Chondrocyte (in vitro differentiated cells): Measurements from ENCODE around the gene GDF9. TPM values are rescaled to one million over a fixed set of nuclear protein-coding genes. Genes with fewer than 3 reads are reported as not detected.

Experiments
- DNase-seq: peaks from one replicate; pipeline ENCODE4 v3.0.0; 2021; ENCODE audit warnings: mixed read lengths, low spot score
- H3K27ac Mint-ChIP-seq: one replicate; pipeline ENCODE4 v1.8.0; 2021; ENCODE audit warnings: mild to moderate bottlenecking, moderate library complexity, mixed read lengths; ENCODE audit not compliant: unreplicated experiment
- H3K27me3 Mint-ChIP-seq: 2 replicates; pipeline ENCODE4 v1.8.0; 2021; ENCODE audit warnings: low read depth, mixed read lengths
- H3K36me3 Mint-ChIP-seq: 2 replicates; pipeline ENCODE4 v1.8.0; 2021; ENCODE audit warnings: low read depth, mixed read lengths
- H3K4me1 Mint-ChIP-seq: 2 replicates; pipeline ENCODE4 v1.8.0; 2021; ENCODE audit warnings: low read depth, mild to moderate bottlenecking, mixed read lengths
- H3K4me3 Mint-ChIP-seq: one replicate; pipeline ENCODE4 v1.8.0; 2021; ENCODE audit warnings: mild to moderate bottlenecking, moderate library complexity, mixed read lengths; ENCODE audit not compliant: unreplicated experiment
- H3K9me3 Mint-ChIP-seq: 2 replicates; pipeline ENCODE4 v1.8.0; 2021; ENCODE audit warnings: low read depth, mixed read lengths
- total RNA-seq: library from RNA; stranded (reverse); gene quantifications from 3 replicates; pipeline ENCODE4 v1.2.1, GENCODE V29; 2021
- TF ChIP-seq, protein P1 (sequence below): fragments of 200-600 bp; sonication (generic); IDR thresholded peaks from 2 replicates; pipeline ENCODE4 v1.5.0; 2021; ENCODE audit warnings: antibody characterized with exemption, mild to moderate bottlenecking, moderate library complexity

The GDF9 gene
- total RNA-seq, 1 donor from 2014 or later, result 0.30 TPM

DNA sequence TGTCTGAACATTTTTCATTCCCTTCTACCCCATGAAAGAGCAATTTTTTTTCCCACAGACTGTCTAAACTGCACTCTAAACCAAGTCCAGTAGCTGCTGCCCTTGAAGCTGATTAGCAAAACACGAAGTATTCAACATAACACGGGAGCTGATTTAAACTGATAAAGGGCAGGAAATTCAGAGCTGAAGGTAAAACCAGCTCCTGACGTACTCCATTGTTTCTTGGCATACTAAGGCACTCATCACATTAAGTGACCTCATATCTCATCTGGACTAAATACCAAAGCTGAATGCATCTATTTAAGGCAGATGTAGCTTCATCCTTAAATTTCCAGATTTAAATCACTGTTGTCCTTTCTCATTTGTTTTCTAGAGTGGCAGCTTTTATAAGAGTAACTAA is 12.0 kb downstream of the GDF9 start:
- Mint-ChIP-seq H3K27ac (no peak overlapping the region), H3K9me3 (no peaks in the 10 kb centered on the region), H3K36me3 (no peaks in the 10 kb centered on the region), H3K27me3 (peaks cover 2% of the 10 kb centered on the region), H3K4me1 (no peaks in the 10 kb centered on the region), H3K4me3 (no peak overlapping the region)
- no peak for DNase-seq
- TF ChIP-seq, protein P1, sequence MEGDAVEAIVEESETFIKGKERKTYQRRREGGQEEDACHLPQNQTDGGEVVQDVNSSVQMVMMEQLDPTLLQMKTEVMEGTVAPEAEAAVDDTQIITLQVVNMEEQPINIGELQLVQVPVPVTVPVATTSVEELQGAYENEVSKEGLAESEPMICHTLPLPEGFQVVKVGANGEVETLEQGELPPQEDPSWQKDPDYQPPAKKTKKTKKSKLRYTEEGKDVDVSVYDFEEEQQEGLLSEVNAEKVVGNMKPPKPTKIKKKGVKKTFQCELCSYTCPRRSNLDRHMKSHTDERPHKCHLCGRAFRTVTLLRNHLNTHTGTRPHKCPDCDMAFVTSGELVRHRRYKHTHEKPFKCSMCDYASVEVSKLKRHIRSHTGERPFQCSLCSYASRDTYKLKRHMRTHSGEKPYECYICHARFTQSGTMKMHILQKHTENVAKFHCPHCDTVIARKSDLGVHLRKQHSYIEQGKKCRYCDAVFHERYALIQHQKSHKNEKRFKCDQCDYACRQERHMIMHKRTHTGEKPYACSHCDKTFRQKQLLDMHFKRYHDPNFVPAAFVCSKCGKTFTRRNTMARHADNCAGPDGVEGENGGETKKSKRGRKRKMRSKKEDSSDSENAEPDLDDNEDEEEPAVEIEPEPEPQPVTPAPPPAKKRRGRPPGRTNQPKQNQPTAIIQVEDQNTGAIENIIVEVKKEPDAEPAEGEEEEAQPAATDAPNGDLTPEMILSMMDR, result no peak

DNA sequence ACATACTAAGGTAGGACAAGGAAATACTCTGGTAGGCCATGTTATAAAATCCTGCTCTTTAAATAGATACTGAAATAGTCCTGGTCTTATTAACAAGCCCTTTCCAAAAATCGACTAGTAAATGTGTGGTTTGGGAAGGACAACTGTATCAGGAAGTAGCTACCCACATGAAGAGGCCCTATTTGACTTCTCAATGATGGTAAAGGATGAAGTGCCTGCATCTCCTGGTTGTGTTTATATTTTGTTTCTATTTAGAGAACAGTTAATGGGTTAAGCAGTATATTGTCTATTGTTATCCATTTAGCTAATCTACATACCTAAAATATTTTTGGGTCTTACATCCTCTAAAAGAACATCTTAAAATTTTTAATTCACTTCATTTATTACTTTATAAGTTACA is 12.5 kb downstream of the GDF9 start:
- H3K9me3 Mint-ChIP-seq, result no peaks in the 10 kb centered on the region
- no peak overlapping the region for H3K4me3 Mint-ChIP-seq
- no peaks in the 10 kb centered on the region for H3K4me1 Mint-ChIP-seq
- TF ChIP-seq, protein P1, result no peak
- no peak for DNase-seq
- no peaks in the 10 kb centered on the region for H3K36me3 Mint-ChIP-seq
- H3K27me3 Mint-ChIP-seq, result peaks cover 2% of the 10 kb centered on the region
- H3K27ac Mint-ChIP-seq, result no peak overlapping the region

DNA sequence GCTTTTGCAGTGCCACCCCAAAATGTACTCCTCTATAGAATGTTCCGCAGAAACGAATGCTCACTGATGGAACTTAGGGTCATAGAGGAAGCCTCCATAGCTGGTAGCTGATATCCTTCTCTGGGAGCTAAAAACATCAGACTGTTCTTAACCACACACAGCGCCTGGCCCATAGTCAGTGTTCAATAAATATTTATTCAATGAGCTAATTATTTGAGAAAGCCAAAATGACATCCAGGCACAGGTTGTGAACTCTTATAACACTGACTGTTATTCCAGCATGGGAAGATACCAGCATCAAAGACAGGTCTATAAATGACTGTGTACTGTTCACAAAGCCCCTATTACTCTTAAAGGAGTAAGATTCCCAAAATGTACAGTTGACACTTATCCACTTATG is 12.9 kb downstream of the GDF9 start:
- no peak overlapping the region for H3K4me3 Mint-ChIP-seq

DNA sequence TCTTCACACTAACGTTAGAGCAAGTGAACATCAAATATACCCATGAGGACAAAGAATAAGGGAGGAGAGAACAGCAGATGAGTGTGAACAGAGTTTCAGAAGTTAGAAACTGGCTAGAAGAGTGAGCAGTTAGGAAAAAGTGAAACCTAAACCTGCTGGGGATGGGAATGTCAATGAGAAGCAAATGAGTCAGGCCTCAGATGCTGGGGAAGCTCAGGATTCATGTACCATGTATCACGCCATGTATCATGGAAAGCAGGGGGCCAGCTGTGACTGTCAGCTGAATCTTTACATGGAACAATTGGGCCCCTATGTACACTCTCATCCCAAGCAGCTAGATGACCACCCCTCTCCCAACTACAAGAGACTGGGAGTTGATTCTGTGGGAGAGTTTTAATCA is 16.2 kb downstream of the GDF9 start:
- no peaks in the 10 kb centered on the region for H3K27me3 Mint-ChIP-seq
- no peak overlapping the region for H3K27ac Mint-ChIP-seq
- no peak for DNase-seq

More for the DNA sequence above, 12.9 kb downstream of the GDF9 start:
- no peak for DNase-seq
- TF ChIP-seq, protein P1, result no peak
- H3K4me1 Mint-ChIP-seq, result no peaks in the 10 kb centered on the region
- H3K27ac Mint-ChIP-seq, result no peak overlapping the region
- peaks cover 2% of the 10 kb centered on the region for H3K27me3 Mint-ChIP-seq
- no peaks in the 10 kb centered on the region for H3K9me3 Mint-ChIP-seq
- H3K36me3 Mint-ChIP-seq, result no peaks in the 10 kb centered on the region

DNA sequence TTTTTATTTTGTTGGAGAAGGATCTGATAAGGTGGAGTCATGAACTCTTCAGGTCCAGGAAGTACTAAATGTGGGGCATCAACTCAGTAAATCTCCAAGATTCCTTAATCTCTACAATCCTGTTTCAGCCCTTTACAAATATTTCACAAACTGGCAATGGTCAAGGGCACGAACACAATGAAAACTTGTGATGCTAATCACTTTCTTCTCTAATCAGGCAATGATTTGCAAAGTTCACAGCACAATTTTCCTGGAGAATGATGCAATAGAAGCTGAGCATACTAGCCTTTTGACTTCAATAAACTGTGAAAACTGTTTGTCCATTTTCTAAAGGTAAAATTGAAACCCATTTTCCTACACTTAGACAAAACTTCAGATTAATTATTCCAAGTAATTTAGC is 16.9 kb downstream of the GDF9 start:
- Mint-ChIP-seq H3K36me3 (no peaks in the 10 kb centered on the region), H3K9me3 (no peaks in the 10 kb centered on the region), H3K27ac (no peak overlapping the region), H3K4me3 (no peak overlapping the region), H3K27me3 (no peaks in the 10 kb centered on the region), H3K4me1 (no peaks in the 10 kb centered on the region)
- DNase-seq, result no peak
- TF ChIP-seq, protein P1, result no peak

More for the DNA sequence above, 16.2 kb downstream of the GDF9 start:
- TF ChIP-seq, protein P1, result no peak
- H3K4me3 Mint-ChIP-seq, result no peak overlapping the region
- H3K36me3 Mint-ChIP-seq, result no peaks in the 10 kb centered on the region
- H3K4me1 Mint-ChIP-seq, result no peaks in the 10 kb centered on the region
- no peaks in the 10 kb centered on the region for H3K9me3 Mint-ChIP-seq
